Suprapubic skin (tissue), 4 donors: ENCODE data around the gene GVQW3. TPM values are rescaled to one million over a fixed set of nuclear protein-coding genes. Genes with fewer than 3 reads are reported as not detected.
A peak's percentile ranks its signal among the peaks of the same experiment; 100 is the strongest.

ENCODE experiments used
- DNase-seq, 2 donors: peaks; one replicate each; pipeline ENCODE4 v3.0.0-alpha.2; 2019; ENCODE audit warnings: low spot score in 2 of 2
- H3K27ac ChIP-seq: fragments of 200-600 bp; sonication (generic); one replicate; pipeline ENCODE4 v1.5.1; 2019
- H3K27me3 ChIP-seq: fragments of 200-600 bp; sonication (generic); one replicate; pipeline ENCODE4 v1.5.1; 2019
- H3K36me3 ChIP-seq: fragments of 200-600 bp; sonication (generic); one replicate; pipeline ENCODE4 v1.5.1; 2019
- H3K4me1 ChIP-seq: fragments of 200-600 bp; sonication (generic); one replicate; pipeline ENCODE4 v1.5.1; 2019
- H3K4me3 ChIP-seq: fragments of 200-600 bp; sonication (generic); one replicate; pipeline ENCODE4 v1.5.1; 2019; ENCODE audit warnings: mild to moderate bottlenecking
- H3K9me3 ChIP-seq: fragments of 200-600 bp; sonication (generic); one replicate; pipeline ENCODE4 v1.5.1; 2019
- CTCF ChIP-seq, 2 donors: fragments of 200-600 bp in 1 of 2; fragments of 450-650 bp in 1 of 2; sonication (generic) in 1 of 2; IDR thresholded peaks; one replicate each; pipeline ENCODE4 v1.5.1; 2016 to 2019; ENCODE audit warnings: antibody characterized with exemption in 2 of 2, mild to moderate bottlenecking in 1 of 2, moderate library complexity in 1 of 2
- EP300 ChIP-seq: sonication (generic); formaldehyde crosslinking; IDR thresholded peaks from one replicate; pipeline ENCODE4 v1.6.1; 2017; ENCODE audit warnings: antibody characterized with exemption
- POLR2A ChIP-seq, 2 donors: fragments of 450-650 bp; IDR thresholded peaks; one replicate each; pipeline ENCODE4 v1.6.1; 2017; ENCODE audit warnings: antibody characterized with exemption in 2 of 2, mild to moderate bottlenecking in 2 of 2, moderate library complexity in 2 of 2
- POLR2AphosphoS5 ChIP-seq, 3 donors: sonication (generic); formaldehyde crosslinking; IDR thresholded peaks; one replicate each; pipeline ENCODE4 v1.6.1; 2017; ENCODE audit warnings: antibody characterized with exemption in 3 of 3
- WGBS: methylation state at CpG from one replicate; pipeline ENCODE4 v1.1.5; 2018; 5-methylcytosine and 5-hydroxymethylcytosine counted together
- total RNA-seq, 4 donors: library from RNA; depleted of rRNA; stranded (reverse); fragments of >200 nt; gene quantifications; one replicate each; pipeline ENCODE4 v1.1.0, GENCODE V29; 2016

Gene GVQW3
- total RNA-seq, 4 donors from 2014 or later, result 0.36 to 2.5 (median 1.1) TPM

- 0% methylated on average over 32 of the region's 56 CpGs for WGBS
These were observed 64.3 kb downstream of the GVQW3 start for GRCh38 chr11:76445121-76446084.

GRCh38 chr11:76448506-76448905 is 67.4 kb downstream of the GVQW3 start:
- peaks cover 29% of the 10 kb centered on the region for H3K36me3 ChIP-seq
- H3K9me3 ChIP-seq, result no peaks in the 10 kb centered on the region
- no peaks in the 10 kb centered on the region for H3K27me3 ChIP-seq
- no peak for TF ChIP-seq POLR2AphosphoS5 (IDR thresholded peaks at IDR 0.05)
- no peak for TF ChIP-seq CTCF (IDR thresholded peaks at IDR 0.05)
- no peak for TF ChIP-seq POLR2A (IDR thresholded peaks at IDR 0.05)
- TF ChIP-seq EP300, result no peak
- DNase-seq, result no peak
- WGBS, result 59% methylated on average over 2 of the region's 2 CpGs
- no peak overlapping the region for H3K4me3 ChIP-seq
- H3K4me1 ChIP-seq, result peaks cover 14% of the 10 kb centered on the region
- no peak overlapping the region for H3K27ac ChIP-seq

More at GRCh38 chr11:76445121-76446084, 64.3 kb downstream of the GVQW3 start:
- Histone ChIP-seq H3K9me3 (no peaks in the 10 kb centered on the region), H3K4me3 (peak overlapping the region; percentile 95), H3K27ac (peak overlapping the region; percentile 92), H3K27me3 (no peaks in the 10 kb centered on the region), H3K36me3 (peaks cover 10% of the 10 kb centered on the region), H3K4me1 (peaks cover 22% of the 10 kb centered on the region)
- peak; percentile 85 to 87 for DNase-seq
- peak in 1 of 2 donors; percentile 10 for TF ChIP-seq POLR2A (IDR thresholded peaks at IDR 0.05)
- no peak for TF ChIP-seq POLR2AphosphoS5 (IDR thresholded peaks at IDR 0.05)

GRCh38 chr11:76453248-76453647 is 72.1 kb downstream of the GVQW3 start:
- 84% methylated on average over 6 of the region's 6 CpGs for WGBS
- H3K9me3 ChIP-seq, result no peaks in the 10 kb centered on the region
- peaks cover 37% of the 10 kb centered on the region for H3K36me3 ChIP-seq

GRCh38 chr11:76455331-76455730 is 74.2 kb downstream of the GVQW3 start:
- peaks cover 40% of the 10 kb centered on the region for H3K36me3 ChIP-seq
- WGBS, result 61% methylated on average over 2 of the region's 2 CpGs
- H3K27me3 ChIP-seq, result no peaks in the 10 kb centered on the region
- TF ChIP-seq POLR2AphosphoS5 (IDR thresholded peaks at IDR 0.05) (no peak), POLR2A (IDR thresholded peaks at IDR 0.05) (no peak), CTCF (IDR thresholded peaks at IDR 0.05) (no peak), EP300 (no peak)
- DNase-seq, result no peak
- H3K27ac ChIP-seq, result no peak overlapping the region
- H3K4me3 ChIP-seq, result no peak overlapping the region
- H3K4me1 ChIP-seq, result no peaks in the 10 kb centered on the region
- H3K9me3 ChIP-seq, result no peaks in the 10 kb centered on the region

More at GRCh38 chr11:76453248-76453647, 72.1 kb downstream of the GVQW3 start:
- H3K27me3 ChIP-seq, result no peaks in the 10 kb centered on the region
- no peak for DNase-seq
- no peak overlapping the region for H3K27ac ChIP-seq
- no peaks in the 10 kb centered on the region for H3K4me1 ChIP-seq
- H3K4me3 ChIP-seq, result no peak overlapping the region
- TF ChIP-seq POLR2A (IDR thresholded peaks at IDR 0.05) (no peak), EP300 (no peak), CTCF (IDR thresholded peaks at IDR 0.05) (no peak), POLR2AphosphoS5 (IDR thresholded peaks at IDR 0.05) (no peak)

GRCh38 chr11:76455931-76456330 is 74.8 kb downstream of the GVQW3 start:
- Histone ChIP-seq H3K9me3 (no peaks in the 10 kb centered on the region), H3K27ac (no peak overlapping the region), H3K27me3 (no peaks in the 10 kb centered on the region), H3K4me3 (no peak overlapping the region), H3K36me3 (peaks cover 36% of the 10 kb centered on the region), H3K4me1 (no peaks in the 10 kb centered on the region)
- TF ChIP-seq POLR2A (IDR thresholded peaks at IDR 0.05), result no peak
- TF ChIP-seq CTCF (IDR thresholded peaks at IDR 0.05), result no peak
- TF ChIP-seq POLR2AphosphoS5 (IDR thresholded peaks at IDR 0.05), result no peak
- no peak for TF ChIP-seq EP300
- no peak for DNase-seq
